Esophagus (tissue), 2 donors: Measurements from ENCODE around the gene HTD2. TPM values are rescaled to one million over a fixed set of nuclear protein-coding genes. Genes with fewer than 3 reads are reported as not detected.
"Not testable (repeated sequence)": the region's sequence is repeated elsewhere in the genome, so short reads cannot be mapped to it uniquely, and the experiment has no call there.

Experiments used
- H3K27ac ChIP-seq, 2 donors: one replicate each; pipeline ENCODE4 v1.5.1; 2013; ENCODE audit warnings: low read depth in 2 of 2, mild to moderate bottlenecking in 2 of 2, inconsistent platforms in 1 of 2, low read length in 1 of 2, moderate library complexity in 1 of 2
- H3K27me3 ChIP-seq, 2 donors: one replicate each; pipeline ENCODE4 v1.6.1; 2013; ENCODE audit warnings: low read length in 2 of 2, control low read depth in 1 of 2, mild to moderate bottlenecking in 1 of 2; ENCODE audit not compliant: insufficient read depth in 2 of 2, control insufficient read depth in 1 of 2
- H3K36me3 ChIP-seq, 2 donors: one replicate each; pipeline ENCODE4 v1.6.1; 2013; ENCODE audit warnings: low read length in 1 of 2; ENCODE audit not compliant: control insufficient read depth in 2 of 2, insufficient read depth in 2 of 2
- H3K4me1 ChIP-seq, 2 donors: one replicate each; pipeline ENCODE4 v1.6.1; 2013; ENCODE audit warnings: low read length in 1 of 2; ENCODE audit not compliant: control insufficient read depth in 2 of 2, insufficient read depth in 2 of 2
- H3K4me3 ChIP-seq, 2 donors: one replicate each; pipeline ENCODE4 v1.5.1; 2013; ENCODE audit warnings: low read length in 2 of 2, mild to moderate bottlenecking in 2 of 2, low read depth in 1 of 2, moderate library complexity in 1 of 2
- H3K9me3 ChIP-seq, 2 donors: one replicate each; pipeline ENCODE4 v1.6.1; 2013; ENCODE audit warnings: mild to moderate bottlenecking in 2 of 2, low read depth in 1 of 2, low read length in 1 of 2, moderate library complexity in 1 of 2; ENCODE audit not compliant: control insufficient read depth in 2 of 2, insufficient read depth in 1 of 2
- WGBS, 2 donors: extraction: QIAGEN DNeasy Blood & Tissue Kit; methylation state at CpG; one replicate each; pipeline ENCODE4 v1.1.7; 2013; 5-methylcytosine and 5-hydroxymethylcytosine counted together
- polyA plus RNA-seq, 2 donors: library from polyadenylated mRNA; stranded (reverse); fragments of 200-250 nt; gene quantifications; one replicate each; pipeline ENCODE4 v1.2.3, GENCODE V29; 2013
- donor health status: healthy with polysubstance abuse.
- donor health status: Bipolar disorder and iron deficiency.

The HTD2 gene
- polyA plus RNA-seq, 2 donors = 1.3 to 5.9 TPM

DNA sequence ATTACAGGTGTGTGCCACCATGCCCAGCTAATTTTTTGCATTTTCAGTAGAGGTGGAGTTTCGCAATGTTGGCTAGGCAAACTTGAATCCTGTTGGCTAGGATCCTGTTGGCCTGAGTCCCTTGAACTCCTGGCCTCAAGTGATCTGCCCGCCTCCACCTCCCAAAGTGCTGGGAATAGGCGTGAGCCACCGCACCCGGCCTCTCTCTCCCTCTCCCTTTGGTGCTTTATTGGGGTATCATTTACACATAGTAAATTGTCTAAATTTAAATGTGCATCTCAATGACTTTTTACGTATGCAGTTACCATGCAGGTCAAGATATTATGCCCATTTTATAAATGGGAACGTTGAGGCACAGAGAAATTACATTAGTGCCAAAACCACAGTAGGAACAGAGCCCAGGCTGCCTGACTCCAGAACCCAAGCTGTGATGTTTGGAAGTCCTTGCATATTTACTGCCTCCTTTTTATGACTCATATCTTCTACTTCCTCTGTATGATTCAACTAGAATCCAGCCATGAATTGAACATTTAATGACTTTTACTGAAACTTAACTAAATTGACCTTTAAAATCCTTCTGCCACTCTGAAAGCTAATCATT, 34.3 kb upstream of the HTD2 start:
- H3K27ac ChIP-seq = peak overlapping the region in 1 of 2 donors; percentile 7
- peaks cover 2 to 6% of the 10 kb centered on the region in 2 donors for H3K4me1 ChIP-seq
- no peaks in the 10 kb centered on the region for H3K9me3 ChIP-seq
- H3K27me3 ChIP-seq = no peaks in the 10 kb centered on the region
- H3K36me3 ChIP-seq = peaks cover 5 to 12% of the 10 kb centered on the region in 2 donors
- WGBS, 2 donors = 67 to 81% methylated on average over 7 of the region's 7 CpGs
- no peak overlapping the region for H3K4me3 ChIP-seq

DNA sequence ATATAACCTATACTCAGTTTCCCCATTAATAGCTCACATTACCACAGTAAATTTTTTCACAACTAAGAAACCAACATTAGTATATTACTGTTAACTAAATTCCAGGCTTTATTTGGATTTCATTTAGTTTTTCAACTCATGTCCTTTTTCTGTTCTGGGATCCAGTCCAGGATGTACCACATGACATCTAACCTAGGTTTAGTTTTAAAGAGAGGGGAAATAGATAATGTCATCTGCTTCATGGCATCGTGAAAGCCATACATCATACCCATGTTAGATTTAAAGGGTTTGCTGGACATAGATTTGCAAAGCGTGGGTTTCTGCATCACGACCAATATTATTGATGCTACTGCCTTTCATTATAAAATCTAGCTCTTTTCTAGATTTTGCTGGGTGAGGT, 33.4 kb upstream of the HTD2 start:
- 86 to 93% methylated on average over 3 of the region's 3 CpGs for WGBS, 2 donors
- Histone ChIP-seq H3K27ac (no peak overlapping the region), H3K27me3 (no peaks in the 10 kb centered on the region), H3K4me1 (peaks cover 2 to 6% of the 10 kb centered on the region in 2 donors), H3K36me3 (peaks cover 5 to 9% of the 10 kb centered on the region in 2 donors), H3K4me3 (no peak overlapping the region), H3K9me3 (no peaks in the 10 kb centered on the region)

DNA sequence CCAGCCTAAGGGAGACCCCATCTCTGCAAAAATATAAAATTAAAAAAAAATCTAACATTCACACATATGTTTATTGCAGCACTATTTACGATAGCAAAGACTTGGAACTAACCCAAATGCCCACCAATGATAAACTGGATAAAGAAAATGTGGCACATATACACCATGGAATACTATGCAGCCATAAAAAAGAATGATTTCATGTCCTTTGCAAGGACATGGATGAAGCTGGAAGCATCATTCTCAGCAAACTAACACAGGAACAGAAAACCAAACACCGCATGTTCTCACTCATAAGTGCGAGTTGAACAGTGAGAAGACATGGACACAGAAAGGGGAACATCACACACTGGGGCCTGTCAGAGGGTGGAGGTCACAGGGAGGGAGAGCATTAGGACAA, 33.0 kb upstream of the HTD2 start:
- not testable (repeated sequence) for H3K4me1 ChIP-seq, H3K4me3 ChIP-seq, H3K27me3 ChIP-seq, H3K27ac ChIP-seq, H3K36me3 ChIP-seq, H3K9me3 ChIP-seq
- WGBS, 2 donors = 95 to 96% methylated on average over 3 of the region's 3 CpGs

DNA sequence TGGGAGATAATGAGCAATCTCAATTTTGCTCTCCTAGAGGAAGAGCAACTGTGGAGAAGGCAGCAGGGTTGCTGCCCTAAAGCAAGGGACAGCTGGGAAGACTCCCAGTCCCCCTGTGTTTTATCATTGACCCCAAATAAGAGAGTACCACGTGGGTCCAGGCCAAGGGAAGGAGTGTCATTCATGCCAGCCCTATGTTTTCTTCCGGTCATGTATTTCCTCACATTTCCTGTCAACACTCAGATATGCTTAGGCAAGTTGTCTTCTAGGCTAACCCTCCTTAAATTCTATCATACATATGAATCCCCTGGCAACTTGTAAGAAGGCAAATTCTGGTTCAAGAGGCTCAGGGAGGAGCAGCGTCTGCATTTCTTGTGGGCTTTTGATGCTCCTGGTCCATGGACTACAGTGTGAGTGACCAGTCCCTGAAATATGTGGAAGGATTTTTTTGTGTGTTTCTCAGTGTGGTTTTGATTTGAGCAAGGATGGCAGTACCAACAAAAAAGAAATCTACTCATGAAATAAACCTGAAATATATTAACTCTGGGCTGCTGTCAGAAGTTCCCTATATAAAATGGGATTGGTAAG, 32.2 kb upstream of the HTD2 start:
- WGBS, 2 donors = 68 to 73% methylated on average over 3 of the region's 3 CpGs
- H3K36me3 ChIP-seq = peaks cover 5 to 6% of the 10 kb centered on the region in 2 donors

DNA sequence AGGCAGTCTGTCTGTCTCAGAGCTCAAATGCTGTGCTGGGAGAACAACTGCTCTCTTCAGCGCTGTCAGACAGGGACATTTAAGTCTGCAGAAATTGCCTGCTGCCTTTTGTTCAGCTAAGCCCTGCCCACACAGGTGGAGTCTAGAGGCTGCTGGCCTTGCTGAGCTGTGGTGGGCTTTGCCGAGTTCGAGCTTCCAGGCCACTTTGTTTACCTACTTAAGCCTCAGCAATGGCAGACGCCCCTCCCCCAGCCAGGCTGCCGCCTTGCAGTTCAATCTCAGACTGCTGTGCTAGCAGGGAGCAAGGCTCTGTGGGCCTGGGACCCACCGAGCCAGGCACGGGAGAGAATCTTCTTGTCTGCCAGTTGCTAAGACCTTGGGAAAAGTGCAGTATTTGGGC, 25.3 kb upstream of the HTD2 start:
- peaks cover 4 to 10% of the 10 kb centered on the region in 2 donors for H3K36me3 ChIP-seq
- 80 to 82% methylated on average over 7 of the region's 7 CpGs for WGBS, 2 donors

More for the DNA sequence above, 32.2 kb upstream of the HTD2 start:
- Histone ChIP-seq H3K4me1 (peaks cover 2 to 5% of the 10 kb centered on the region in 2 donors), H3K4me3 (no peak overlapping the region), H3K27me3 (no peaks in the 10 kb centered on the region), H3K27ac (no peak overlapping the region), H3K9me3 (no peaks in the 10 kb centered on the region)

DNA sequence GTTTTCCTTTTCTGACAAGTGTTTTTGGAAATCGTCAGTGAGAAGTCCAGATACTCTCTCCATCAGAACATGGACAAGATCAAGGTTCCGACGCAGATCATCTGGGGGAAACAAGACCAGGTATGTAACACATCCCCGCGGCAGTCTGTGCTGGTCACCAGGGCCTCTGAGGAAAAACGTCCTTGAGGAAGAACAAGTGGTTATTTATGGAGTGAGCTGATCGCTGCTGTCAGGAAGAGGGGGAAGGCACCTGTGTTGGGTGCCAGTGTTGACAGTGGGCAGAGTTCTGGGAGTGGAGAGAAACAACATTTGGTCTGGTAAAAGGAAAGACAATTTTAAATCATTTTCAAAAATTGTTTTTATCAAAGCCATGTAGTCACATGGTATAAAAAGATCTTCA, 21.0 kb upstream of the HTD2 start:
- Histone ChIP-seq H3K4me1 (no peaks in the 10 kb centered on the region), H3K9me3 (no peaks in the 10 kb centered on the region), H3K27me3 (no peaks in the 10 kb centered on the region), H3K27ac (no peak overlapping the region), H3K4me3 (no peak overlapping the region), H3K36me3 (peaks cover 4 to 14% of the 10 kb centered on the region in 2 donors)
- WGBS, 2 donors = 82 to 86% methylated on average over 7 of the region's 7 CpGs

More for the DNA sequence above, 25.3 kb upstream of the HTD2 start:
- H3K4me3 ChIP-seq = no peak overlapping the region
- H3K27me3 ChIP-seq = no peaks in the 10 kb centered on the region
- H3K4me1 ChIP-seq = no peaks in the 10 kb centered on the region
- no peak overlapping the region for H3K27ac ChIP-seq
- H3K9me3 ChIP-seq = no peaks in the 10 kb centered on the region

DNA sequence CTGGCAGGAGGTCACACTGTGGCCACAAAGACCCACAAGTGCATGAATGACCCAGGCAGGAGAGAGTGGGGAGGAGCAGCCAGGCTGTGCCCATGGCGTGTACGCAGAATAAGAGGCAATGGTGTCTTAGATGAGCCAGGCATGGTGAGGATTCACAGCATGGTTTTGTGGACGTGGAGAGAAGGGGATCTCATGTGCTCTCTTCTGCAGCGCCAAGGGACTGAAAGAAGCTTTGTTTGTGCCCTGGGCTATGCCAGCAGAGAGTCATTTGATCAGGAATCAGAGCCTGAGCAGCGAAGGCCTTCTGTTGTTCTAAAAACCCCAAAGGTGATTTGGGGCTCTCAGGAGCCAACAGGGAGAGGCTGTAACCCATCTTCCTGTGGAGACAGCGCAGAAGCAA, 19.0 kb upstream of the HTD2 start:
- 92 to 94% methylated on average over 6 of the region's 6 CpGs for WGBS, 2 donors
- Histone ChIP-seq H3K36me3 (peaks cover 4 to 14% of the 10 kb centered on the region in 2 donors), H3K4me3 (no peak overlapping the region), H3K4me1 (no peaks in the 10 kb centered on the region), H3K9me3 (no peaks in the 10 kb centered on the region), H3K27ac (no peak overlapping the region), H3K27me3 (no peaks in the 10 kb centered on the region)

DNA sequence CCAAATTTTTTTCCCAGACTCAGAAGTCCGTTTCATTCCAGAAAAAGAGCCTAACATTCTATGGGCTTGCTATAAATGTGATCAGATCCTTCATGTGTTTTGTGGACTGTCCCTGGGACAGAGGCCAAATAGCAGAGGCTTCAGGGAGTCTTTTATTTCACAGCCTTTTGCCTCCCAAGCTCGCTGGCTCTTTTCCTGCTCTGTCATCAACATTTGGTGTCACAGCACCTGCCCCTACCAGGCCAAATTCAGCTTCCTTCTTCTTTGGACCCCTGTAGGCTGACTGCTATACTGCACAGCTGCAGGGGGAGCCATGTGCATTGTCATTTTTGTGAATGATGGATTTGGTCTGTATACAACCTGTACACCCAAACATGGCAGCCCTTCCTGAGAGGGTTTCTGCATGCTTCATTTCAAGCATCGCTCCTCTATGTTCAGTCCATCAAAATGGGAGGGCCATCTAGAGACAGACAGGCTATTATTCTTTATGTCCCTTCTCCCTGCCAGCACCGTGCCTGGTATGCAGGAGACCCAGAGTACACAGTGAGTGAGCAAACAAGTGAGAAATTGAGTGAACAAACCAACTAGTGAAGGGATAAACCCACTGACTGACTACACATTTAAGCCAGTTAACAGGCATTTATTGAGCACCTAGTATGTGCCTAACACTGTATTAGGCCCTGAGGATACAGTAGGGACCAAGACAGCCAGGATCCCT, 18.1 kb upstream of the HTD2 start:
- no peaks in the 10 kb centered on the region for H3K9me3 ChIP-seq
- H3K4me1 ChIP-seq = no peaks in the 10 kb centered on the region
- 80 to 82% methylated on average over 4 of the region's 4 CpGs for WGBS, 2 donors
- H3K27me3 ChIP-seq = no peaks in the 10 kb centered on the region
- H3K4me3 ChIP-seq = no peak overlapping the region
- H3K27ac ChIP-seq = no peak overlapping the region
- H3K36me3 ChIP-seq = peaks cover 4 to 9% of the 10 kb centered on the region in 2 donors

DNA sequence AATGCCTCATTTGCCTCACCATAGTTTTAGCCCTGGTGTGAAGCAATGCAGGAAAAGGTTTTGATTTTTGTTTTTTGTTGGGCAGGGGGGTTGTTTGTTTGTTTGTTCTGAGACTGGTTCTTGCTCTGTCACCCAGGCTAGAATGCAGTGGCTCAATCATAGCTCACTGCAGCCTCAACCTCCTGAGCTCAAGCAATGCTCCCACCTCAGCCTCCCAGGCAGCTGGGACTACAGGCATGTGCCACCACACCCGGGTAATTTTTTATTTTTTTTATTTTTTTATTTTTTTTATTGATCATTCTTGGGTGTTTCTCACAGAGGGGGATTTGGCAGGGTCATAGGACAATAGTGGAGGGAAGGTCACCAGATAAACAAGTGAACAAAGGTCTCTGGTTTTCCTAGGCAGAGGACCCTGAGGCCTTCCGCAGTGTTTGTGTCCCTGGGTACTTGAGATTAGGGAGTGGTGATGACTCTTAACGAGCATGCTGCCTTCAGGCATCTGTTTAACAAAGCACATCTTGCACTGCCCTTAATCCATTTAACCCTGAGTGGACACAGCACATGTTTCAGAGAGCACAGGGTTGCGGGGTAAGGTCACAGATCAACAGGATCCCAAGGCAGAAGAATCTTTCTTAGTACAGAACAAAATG, 17.2 kb upstream of the HTD2 start:
- not testable (repeated sequence) for H3K27me3 ChIP-seq, H3K36me3 ChIP-seq, H3K9me3 ChIP-seq, H3K27ac ChIP-seq, H3K4me1 ChIP-seq, H3K4me3 ChIP-seq
- WGBS, 2 donors = 91 to 95% methylated on average over 3 of the region's 4 CpGs
